Liver (tissue), 9 donors: ENCODE measurements around the gene PTPMT1. TPM values are rescaled to one million over a fixed set of nuclear protein-coding genes. Genes with fewer than 3 reads are reported as not detected.
"Not testable (repeated sequence)": the region's sequence is repeated elsewhere in the genome, so short reads cannot be mapped to it uniquely, and the experiment has no call there.

ENCODE experiments used
- DNase-seq: peaks from one replicate; pipeline ENCODE4 v3.0.0-alpha.2; 2017; ENCODE audit warnings: low spot score
- H3K27ac ChIP-seq, 2 donors: one replicate each; pipeline ENCODE4 v1.7.0; 2013; ENCODE audit warnings: inconsistent platforms in 2 of 2, low read length in 2 of 2, control low read depth in 1 of 2, low read depth in 1 of 2, mild to moderate bottlenecking in 1 of 2
- H3K27me3 ChIP-seq, 4 donors: one replicate each; pipeline versions ENCODE4 v1.6.1 to v1.7.0; 2013; ENCODE audit warnings: low read length in 3 of 4, inconsistent platforms in 1 of 4, mild to moderate bottlenecking in 1 of 4, moderate library complexity in 1 of 4; ENCODE audit not compliant: control insufficient read depth in 4 of 4, insufficient read depth in 4 of 4
- H3K36me3 ChIP-seq, 4 donors: one replicate each; pipeline versions ENCODE4 v1.6.1 to v1.7.0; 2013; ENCODE audit warnings: low read length in 3 of 4, mild to moderate bottlenecking in 3 of 4, low read depth in 1 of 4, moderate library complexity in 1 of 4; ENCODE audit not compliant: control insufficient read depth in 4 of 4, insufficient read depth in 3 of 4
- H3K4me1 ChIP-seq, 4 donors: one replicate each; pipeline versions ENCODE4 v1.6.1 to v1.7.0; 2013; ENCODE audit warnings: low read length in 3 of 4, mild to moderate bottlenecking in 3 of 4, moderate library complexity in 1 of 4; ENCODE audit not compliant: control insufficient read depth in 4 of 4, insufficient read depth in 4 of 4
- H3K4me3 ChIP-seq, 3 donors: one replicate each; pipeline versions ENCODE4 v1.6.1 to v1.7.0; 2013; ENCODE audit warnings: low read length in 3 of 3, control low read depth in 1 of 3, low read depth in 1 of 3, mild to moderate bottlenecking in 1 of 3
- H3K9ac ChIP-seq, 2 donors: one replicate each; pipeline ENCODE4 v1.7.0; 2013; ENCODE audit warnings: low read length in 2 of 2, mild to moderate bottlenecking in 2 of 2, moderate library complexity in 2 of 2, control low read depth in 1 of 2, low read depth in 1 of 2
- H3K9me3 ChIP-seq, 4 donors: one replicate each; pipeline versions ENCODE4 v1.6.1 to v1.7.0; 2013; ENCODE audit warnings: low read length in 3 of 4; ENCODE audit not compliant: control insufficient read depth in 4 of 4
- EGR1 ChIP-seq, 2 donors: IDR thresholded peaks; 2 replicates each; pipeline ENCODE4 v1.6.1; 2016 to 2018; ENCODE audit warnings: antibody characterized with exemption in 2 of 2, low read depth in 2 of 2
- FOXA1 ChIP-seq: IDR thresholded peaks from 2 replicates; pipeline ENCODE4 v1.6.1; 2016; ENCODE audit warnings: antibody characterized with exemption
- FOXA2 ChIP-seq: IDR thresholded peaks from 2 replicates; pipeline ENCODE4 v1.6.1; 2016; ENCODE audit warnings: antibody characterized with exemption
- GABPA ChIP-seq, 2 donors: IDR thresholded peaks in 1 of 2; conservative IDR thresholded peaks in 1 of 2; 2 replicates each; pipeline ENCODE4 v1.6.1; 2016; ENCODE audit warnings: antibody characterized with exemption in 2 of 2, mild to moderate bottlenecking in 1 of 2, moderate library complexity in 1 of 2
- HNF4A ChIP-seq, 2 donors: conservative IDR thresholded peaks; 2 replicates each; pipeline ENCODE4 v1.6.1; 2016; ENCODE audit warnings: antibody characterized with exemption in 2 of 2, mild to moderate bottlenecking in 2 of 2
- HNF4G ChIP-seq: IDR thresholded peaks from 2 replicates; pipeline ENCODE4 v1.6.1; 2016; ENCODE audit warnings: antibody characterized with exemption
- JUND ChIP-seq, 2 donors: IDR thresholded peaks; 2 replicates each; pipeline ENCODE4 v1.6.1; 2016; ENCODE audit warnings: antibody characterized with exemption in 2 of 2
- NR2F2 ChIP-seq: IDR thresholded peaks from 2 replicates; pipeline ENCODE4 v1.6.1; 2016; ENCODE audit warnings: antibody characterized with exemption
- RAD21 ChIP-seq, 2 donors: IDR thresholded peaks; 2 replicates each; pipeline ENCODE4 v1.6.1; 2016; ENCODE audit warnings: antibody characterized with exemption in 2 of 2, mild to moderate bottlenecking in 2 of 2
- REST ChIP-seq: IDR thresholded peaks from 2 replicates; pipeline ENCODE4 v1.6.1; 2016; ENCODE audit warnings: antibody characterized with exemption, mild to moderate bottlenecking
- RXRA ChIP-seq, 2 donors: IDR thresholded peaks; 2 replicates each; pipeline ENCODE4 v1.6.1; 2017 to 2018; ENCODE audit warnings: antibody characterized with exemption in 2 of 2, mild to moderate bottlenecking in 1 of 2
- SP1 ChIP-seq: IDR thresholded peaks from 2 replicates; pipeline ENCODE4 v1.6.1; 2018; ENCODE audit warnings: antibody characterized with exemption, mild to moderate bottlenecking
- TAF1 ChIP-seq: conservative IDR thresholded peaks from 2 replicates; pipeline ENCODE4 v1.6.1; 2016; ENCODE audit warnings: antibody characterized with exemption, mild to moderate bottlenecking
- YY1 ChIP-seq: IDR thresholded peaks from 2 replicates; pipeline ENCODE4 v1.6.1; 2016; ENCODE audit warnings: antibody characterized with exemption, mild to moderate bottlenecking
- ZBTB33 ChIP-seq: IDR thresholded peaks from 2 replicates; pipeline ENCODE4 v1.6.1; 2016; ENCODE audit warnings: antibody characterized with exemption
- WGBS: extraction: QIAGEN DNeasy Blood & Tissue Kit; methylation state at CpG from one replicate; pipeline ENCODE4 v1.1.7; 2013; 5-methylcytosine and 5-hydroxymethylcytosine counted together
- polyA plus RNA-seq, 2 donors: library from polyadenylated mRNA; stranded (reverse) in 1 of 2; unstranded in 1 of 2; fragments of 200-250 nt in 1 of 2; fragments of >200 nt in 1 of 2; fragmentation: Nextera tagmentation in 1 of 2; extraction: Ambion mirVana in 1 of 2; gene quantifications; one replicate each; pipeline versions ENCODE4 v1.2.1 to v1.2.3, GENCODE V29; 2013 to 2015
- total RNA-seq, 2 donors: library from RNA; depleted of rRNA; stranded (reverse); fragments of >200 nt; gene quantifications; one replicate each; pipeline ENCODE4 v1.2.3, GENCODE V29; 2014
- TF ChIP-seq, protein P1 (sequence below): IDR thresholded peaks from 2 replicates; pipeline ENCODE4 v1.6.1; 2016; ENCODE audit warnings: antibody characterized with exemption
- TF ChIP-seq, protein P2 (sequence below): IDR thresholded peaks from 2 replicates; pipeline ENCODE4 v1.6.1; 2016; ENCODE audit warnings: antibody characterized with exemption
- TF ChIP-seq, protein P3 (sequence below): fragments of 150-350 bp; IDR thresholded peaks from 2 replicates; pipeline ENCODE4 v1.5.1; 2017; ENCODE audit warnings: improper control_type of control experiment, low read depth, low read length; ENCODE audit not compliant: missing input control
- donor health status: healthy.
- donor health status: healthy.
- donor health status: healthy.
- donor health status: healthy.
- donor health status: healthy.

The PTPMT1 gene
- total and polyA plus RNA-seq, 4 donors, result 28.7 to 40.4 (median 33.5) TPM

GRCh38 chr11:47546274-47546673 is 19.1 kb upstream of the PTPMT1 start:
- H3K27me3 ChIP-seq, H3K9ac ChIP-seq, H3K36me3 ChIP-seq, H3K9me3 ChIP-seq, H3K4me3 ChIP-seq, H3K27ac ChIP-seq, DNase-seq: not testable (repeated sequence)
- H3K4me1 ChIP-seq, result peaks cover 14 to 34% (median 21%) of the 10 kb centered on the region in 4 donors
- WGBS, result 96% methylated on average over 7 of the region's 7 CpGs

- no peaks in the 10 kb centered on the region for H3K9me3 ChIP-seq
- H3K27me3 ChIP-seq, result no peaks in the 10 kb centered on the region
- H3K36me3 ChIP-seq, result no peaks in the 10 kb centered on the region
- no peak overlapping the region for H3K4me3 ChIP-seq
- WGBS, result 70% methylated on average over 10 of the region's 10 CpGs
- no peak overlapping the region for H3K9ac ChIP-seq
- H3K27ac ChIP-seq, result peak overlapping the region; percentile 93 to 96
- peak; percentile 46 for TF ChIP-seq SP1
- TF ChIP-seq RXRA (IDR thresholded peaks at IDR 0.05), result peak in 1 of 2 donors; percentile 65
- no peak for TF ChIP-seq NR2F2
- peak; percentile 41 to 59 for TF ChIP-seq HNF4A (conservative IDR thresholded peaks at IDR 0.05)
- TF ChIP-seq, protein P1, sequence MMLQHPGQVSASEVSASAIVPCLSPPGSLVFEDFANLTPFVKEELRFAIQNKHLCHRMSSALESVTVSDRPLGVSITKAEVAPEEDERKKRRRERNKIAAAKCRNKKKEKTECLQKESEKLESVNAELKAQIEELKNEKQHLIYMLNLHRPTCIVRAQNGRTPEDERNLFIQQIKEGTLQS, result peak; percentile 74
- TF ChIP-seq, protein P2, sequence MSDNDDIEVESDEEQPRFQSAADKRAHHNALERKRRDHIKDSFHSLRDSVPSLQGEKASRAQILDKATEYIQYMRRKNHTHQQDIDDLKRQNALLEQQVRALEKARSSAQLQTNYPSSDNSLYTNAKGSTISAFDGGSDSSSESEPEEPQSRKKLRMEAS, result no peak
- TF ChIP-seq EGR1 (IDR thresholded peaks at IDR 0.05; ENCODE audit: low read depth in 2 of 2), result no peak
- no peak for TF ChIP-seq GABPA (IDR thresholded peaks at IDR 0.05 in 1 of 2, conservative IDR thresholded peaks at IDR 0.05 in 1 of 2)
- TF ChIP-seq JUND (IDR thresholded peaks at IDR 0.05), result peak in 1 of 2 donors; percentile 44
- peak; percentile 15 for TF ChIP-seq HNF4G
- peak; percentile 31 for TF ChIP-seq ZBTB33
- no peak for TF ChIP-seq REST
- peak; percentile 35 to 41 for TF ChIP-seq RAD21 (IDR thresholded peaks at IDR 0.05)
- TF ChIP-seq FOXA1, result no peak
- TF ChIP-seq FOXA2, result no peak
- peak; percentile 12 for TF ChIP-seq TAF1
- TF ChIP-seq YY1, result peak; percentile 59
- TF ChIP-seq, protein P3, sequence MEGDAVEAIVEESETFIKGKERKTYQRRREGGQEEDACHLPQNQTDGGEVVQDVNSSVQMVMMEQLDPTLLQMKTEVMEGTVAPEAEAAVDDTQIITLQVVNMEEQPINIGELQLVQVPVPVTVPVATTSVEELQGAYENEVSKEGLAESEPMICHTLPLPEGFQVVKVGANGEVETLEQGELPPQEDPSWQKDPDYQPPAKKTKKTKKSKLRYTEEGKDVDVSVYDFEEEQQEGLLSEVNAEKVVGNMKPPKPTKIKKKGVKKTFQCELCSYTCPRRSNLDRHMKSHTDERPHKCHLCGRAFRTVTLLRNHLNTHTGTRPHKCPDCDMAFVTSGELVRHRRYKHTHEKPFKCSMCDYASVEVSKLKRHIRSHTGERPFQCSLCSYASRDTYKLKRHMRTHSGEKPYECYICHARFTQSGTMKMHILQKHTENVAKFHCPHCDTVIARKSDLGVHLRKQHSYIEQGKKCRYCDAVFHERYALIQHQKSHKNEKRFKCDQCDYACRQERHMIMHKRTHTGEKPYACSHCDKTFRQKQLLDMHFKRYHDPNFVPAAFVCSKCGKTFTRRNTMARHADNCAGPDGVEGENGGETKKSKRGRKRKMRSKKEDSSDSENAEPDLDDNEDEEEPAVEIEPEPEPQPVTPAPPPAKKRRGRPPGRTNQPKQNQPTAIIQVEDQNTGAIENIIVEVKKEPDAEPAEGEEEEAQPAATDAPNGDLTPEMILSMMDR, result no peak
- DNase-seq, result no peak
- H3K4me1 ChIP-seq, result peaks cover 19 to 38% (median 28%) of the 10 kb centered on the region in 4 donors
These were observed 14.9 kb upstream of the PTPMT1 start for GRCh38 chr11:47550288-47551047.
